ENCODE data around the gene STMN1.

DNA sequence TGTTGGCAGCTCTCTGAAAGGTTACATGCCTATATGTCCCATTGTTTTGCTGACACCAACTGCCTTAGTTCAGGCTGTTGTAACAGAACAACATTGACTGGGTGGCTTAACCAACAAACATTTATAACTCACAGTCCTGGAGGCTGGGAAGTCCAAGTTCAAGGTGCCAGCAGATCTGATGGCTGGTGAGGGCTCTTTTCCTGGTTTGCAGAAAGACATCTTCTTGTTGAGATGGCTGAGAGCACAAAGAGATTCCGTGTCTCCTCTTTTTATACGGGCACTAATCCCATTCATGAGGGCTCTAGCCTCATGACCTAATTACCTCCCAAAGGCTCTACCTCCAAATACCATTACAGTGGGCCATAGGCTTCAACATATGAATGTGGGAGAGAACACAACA lies 10.2 kb upstream of the STMN1 start:
- TF ChIP-seq, protein P1, sequence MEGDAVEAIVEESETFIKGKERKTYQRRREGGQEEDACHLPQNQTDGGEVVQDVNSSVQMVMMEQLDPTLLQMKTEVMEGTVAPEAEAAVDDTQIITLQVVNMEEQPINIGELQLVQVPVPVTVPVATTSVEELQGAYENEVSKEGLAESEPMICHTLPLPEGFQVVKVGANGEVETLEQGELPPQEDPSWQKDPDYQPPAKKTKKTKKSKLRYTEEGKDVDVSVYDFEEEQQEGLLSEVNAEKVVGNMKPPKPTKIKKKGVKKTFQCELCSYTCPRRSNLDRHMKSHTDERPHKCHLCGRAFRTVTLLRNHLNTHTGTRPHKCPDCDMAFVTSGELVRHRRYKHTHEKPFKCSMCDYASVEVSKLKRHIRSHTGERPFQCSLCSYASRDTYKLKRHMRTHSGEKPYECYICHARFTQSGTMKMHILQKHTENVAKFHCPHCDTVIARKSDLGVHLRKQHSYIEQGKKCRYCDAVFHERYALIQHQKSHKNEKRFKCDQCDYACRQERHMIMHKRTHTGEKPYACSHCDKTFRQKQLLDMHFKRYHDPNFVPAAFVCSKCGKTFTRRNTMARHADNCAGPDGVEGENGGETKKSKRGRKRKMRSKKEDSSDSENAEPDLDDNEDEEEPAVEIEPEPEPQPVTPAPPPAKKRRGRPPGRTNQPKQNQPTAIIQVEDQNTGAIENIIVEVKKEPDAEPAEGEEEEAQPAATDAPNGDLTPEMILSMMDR (IDR thresholded peaks at IDR 0.05; ENCODE audit: low read depth, low read length, poor library complexity, severe bottlenecking), result no peak
- no peak for TF ChIP-seq EZH2phosphoT487 (IDR thresholded peaks at IDR 0.05; ENCODE audit: borderline replicate concordance, low read length)
